ENCODE results near the gene MLN. TPM values are rescaled to one million over a fixed set of nuclear protein-coding genes. Genes with fewer than 3 reads are reported as not detected.

Gene MLN
- total RNA-seq, 6 experiments from 2014 or later = not detected

DNA sequence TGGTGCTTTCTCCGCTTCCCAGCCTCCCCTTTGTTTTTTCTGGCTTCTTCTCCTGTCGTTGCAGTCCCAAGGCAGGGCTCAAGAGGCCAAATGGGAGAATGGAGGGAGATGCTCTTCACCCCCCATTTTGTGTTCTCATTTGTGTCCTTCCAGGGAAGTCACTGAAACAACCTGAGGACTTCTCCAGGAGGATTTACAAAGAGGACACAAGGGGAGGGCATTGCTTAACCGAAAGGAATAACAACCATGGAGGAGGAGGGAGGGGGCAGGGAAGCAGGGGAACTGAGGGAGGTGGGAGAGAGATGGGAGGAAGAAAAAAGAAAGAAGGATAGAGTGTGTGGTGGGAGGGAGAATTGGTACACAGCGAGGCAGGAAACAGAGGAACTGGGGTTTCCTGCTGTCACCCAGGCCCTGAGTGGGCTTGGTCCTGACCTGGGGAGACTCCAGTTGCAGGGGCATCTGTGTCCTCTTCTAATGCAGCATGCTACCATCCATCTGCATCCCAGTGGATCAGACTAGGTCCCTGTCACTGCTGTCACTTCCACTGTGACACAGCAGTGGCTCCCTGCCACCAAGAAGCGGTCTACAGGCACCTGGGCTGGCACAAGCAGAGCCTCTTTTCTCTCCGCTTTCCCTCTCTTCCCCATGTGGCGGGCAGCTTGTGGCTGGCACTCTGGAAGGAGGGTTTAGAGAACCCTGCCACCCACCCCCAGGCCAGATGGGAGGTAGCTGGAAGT, 17.1 kb upstream of the MLN start:
- TF ChIP-seq, protein P1, sequence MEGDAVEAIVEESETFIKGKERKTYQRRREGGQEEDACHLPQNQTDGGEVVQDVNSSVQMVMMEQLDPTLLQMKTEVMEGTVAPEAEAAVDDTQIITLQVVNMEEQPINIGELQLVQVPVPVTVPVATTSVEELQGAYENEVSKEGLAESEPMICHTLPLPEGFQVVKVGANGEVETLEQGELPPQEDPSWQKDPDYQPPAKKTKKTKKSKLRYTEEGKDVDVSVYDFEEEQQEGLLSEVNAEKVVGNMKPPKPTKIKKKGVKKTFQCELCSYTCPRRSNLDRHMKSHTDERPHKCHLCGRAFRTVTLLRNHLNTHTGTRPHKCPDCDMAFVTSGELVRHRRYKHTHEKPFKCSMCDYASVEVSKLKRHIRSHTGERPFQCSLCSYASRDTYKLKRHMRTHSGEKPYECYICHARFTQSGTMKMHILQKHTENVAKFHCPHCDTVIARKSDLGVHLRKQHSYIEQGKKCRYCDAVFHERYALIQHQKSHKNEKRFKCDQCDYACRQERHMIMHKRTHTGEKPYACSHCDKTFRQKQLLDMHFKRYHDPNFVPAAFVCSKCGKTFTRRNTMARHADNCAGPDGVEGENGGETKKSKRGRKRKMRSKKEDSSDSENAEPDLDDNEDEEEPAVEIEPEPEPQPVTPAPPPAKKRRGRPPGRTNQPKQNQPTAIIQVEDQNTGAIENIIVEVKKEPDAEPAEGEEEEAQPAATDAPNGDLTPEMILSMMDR (IDR thresholded peaks at IDR 0.05) = no peak
- no peak for TF ChIP-seq POLR2A (IDR thresholded peaks at IDR 0.05)
- intact Hi-C loops (cut with DNase I) = no loop called here
- no peak for DNase-seq

DNA sequence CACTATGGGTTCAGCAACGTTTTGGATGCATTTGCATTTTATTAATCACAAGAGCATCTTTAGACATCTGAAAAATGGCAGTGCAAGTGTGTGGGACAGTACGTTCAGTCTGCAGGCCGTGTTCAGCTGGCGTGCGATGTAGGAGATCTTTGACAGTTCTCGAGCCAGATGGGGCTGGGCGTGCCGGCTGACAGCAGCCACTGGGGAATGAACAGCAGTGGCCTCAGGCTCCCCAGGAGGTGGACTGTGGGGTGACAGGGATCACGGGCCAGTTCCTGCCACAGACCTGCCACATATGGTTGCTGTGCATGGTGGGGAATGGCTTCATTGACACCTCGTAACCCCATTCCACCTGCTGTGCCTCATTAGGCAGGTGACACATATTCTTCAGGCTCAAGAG, 16.4 kb upstream of the MLN start:
- TF ChIP-seq, protein P1 (IDR thresholded peaks at IDR 0.05) = no peak
- no peak for TF ChIP-seq POLR2A (IDR thresholded peaks at IDR 0.05)
- WGBS (ENCODE audit: insufficient coverage, low coverage, low lambda C conversion rate, missing lambda C conversion rate) = 69% methylated on average over 3 of the region's 10 CpGs
- no peak for DNase-seq
- no peaks in the 10 kb centered on the region for H3K9me3 ChIP-seq
- H3K4me3 ChIP-seq = no peak overlapping the region
- no peaks in the 10 kb centered on the region for H3K36me3 ChIP-seq
- no peaks in the 10 kb centered on the region for H3K27me3 ChIP-seq
- intact Hi-C loops (cut with DNase I) = no loop called here
- no peak for ATAC-seq
- no peaks in the 10 kb centered on the region for H3K4me1 ChIP-seq
- no peak overlapping the region for H3K27ac ChIP-seq

More for the DNA sequence above, 17.1 kb upstream of the MLN start:
- no peaks in the 10 kb centered on the region for H3K36me3 ChIP-seq
- no peaks in the 10 kb centered on the region for H3K4me1 ChIP-seq
- no peak overlapping the region for H3K27ac ChIP-seq
- no peaks in the 10 kb centered on the region for H3K27me3 ChIP-seq
- no peaks in the 10 kb centered on the region for H3K9me3 ChIP-seq
- no peak overlapping the region for H3K4me3 ChIP-seq
- ATAC-seq = no peak
- 41% methylated on average over 4 of the region's 7 CpGs for WGBS (ENCODE audit: insufficient coverage, low coverage, low lambda C conversion rate, missing lambda C conversion rate)

DNA sequence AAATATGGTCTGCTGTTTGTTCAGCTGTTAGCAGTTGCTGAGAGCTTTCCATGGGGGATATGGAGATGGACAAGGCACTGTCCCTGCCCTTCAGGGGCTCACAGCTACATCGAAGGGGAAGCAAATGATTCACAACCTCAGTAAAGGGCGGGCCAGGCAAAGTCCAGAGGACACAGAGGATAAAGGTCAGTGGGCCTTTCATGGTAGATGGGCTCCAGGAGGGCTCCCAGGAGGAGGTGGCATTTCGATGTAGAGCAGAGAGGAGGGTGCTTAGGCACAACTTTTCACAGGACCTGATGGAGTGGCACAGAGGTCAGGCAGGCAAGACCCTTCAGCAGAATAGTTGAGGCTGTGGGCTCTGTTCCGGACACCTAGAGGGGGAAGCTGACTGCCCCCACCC, 15.2 kb upstream of the MLN start:
- TF ChIP-seq, protein P1 (IDR thresholded peaks at IDR 0.05) = no peak
- no peak for TF ChIP-seq POLR2A (IDR thresholded peaks at IDR 0.05)
- 25% methylated on average over 1 of the region's 4 CpGs for WGBS (ENCODE audit: insufficient coverage, low coverage, low lambda C conversion rate, missing lambda C conversion rate)
- H3K4me1 ChIP-seq = no peaks in the 10 kb centered on the region
- DNase-seq (no peak), ATAC-seq (no peak)
- H3K36me3 ChIP-seq = no peaks in the 10 kb centered on the region
- no peak overlapping the region for H3K4me3 ChIP-seq
- intact Hi-C loops (cut with DNase I) = no loop called here
- no peaks in the 10 kb centered on the region for H3K27me3 ChIP-seq
- H3K27ac ChIP-seq = no peak overlapping the region
- no peaks in the 10 kb centered on the region for H3K9me3 ChIP-seq

DNA sequence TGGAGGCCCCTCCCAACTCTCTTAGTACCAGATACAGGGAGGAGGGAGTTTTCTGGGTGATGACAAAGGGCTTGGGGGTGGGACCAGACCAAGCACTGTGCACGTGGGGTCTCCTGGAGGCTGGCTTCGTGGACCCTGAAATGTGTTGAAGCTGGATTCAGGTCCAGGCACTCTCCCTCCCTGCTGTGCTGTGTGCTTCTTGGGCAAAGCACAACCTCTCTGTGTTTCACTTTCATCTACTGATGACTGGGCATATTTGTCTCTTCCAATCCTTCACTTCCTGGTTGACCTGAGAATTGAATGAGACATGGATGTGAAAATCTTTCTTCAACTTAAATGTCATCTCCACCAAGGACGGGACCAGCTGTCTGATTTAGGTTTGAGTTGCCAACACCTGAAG, 14.5 kb upstream of the MLN start:
- H3K27me3 ChIP-seq = no peaks in the 10 kb centered on the region
- no peaks in the 10 kb centered on the region for H3K9me3 ChIP-seq
- WGBS (ENCODE audit: insufficient coverage, low coverage, low lambda C conversion rate, missing lambda C conversion rate) = 72% methylated on average over 3 of the region's 3 CpGs
- DNase-seq (no peak), ATAC-seq (no peak)
- intact Hi-C loops (cut with DNase I) = no loop called here
- no peaks in the 10 kb centered on the region for H3K36me3 ChIP-seq
- H3K4me3 ChIP-seq = no peak overlapping the region
- no peak overlapping the region for H3K27ac ChIP-seq
- TF ChIP-seq, protein P1 (IDR thresholded peaks at IDR 0.05) = no peak
- TF ChIP-seq POLR2A (IDR thresholded peaks at IDR 0.05) = no peak
- H3K4me1 ChIP-seq = no peaks in the 10 kb centered on the region
